ENCODE data around the gene MYO9B.

Gene MYO9B

GRCh38 chr19:17256130-17256529 lies 180.6 kb downstream of the MYO9B start:
- no peak for DNase-seq

- DNase-seq: no peak
Observed at GRCh38 chr19:17259118-17259780, 183.7 kb downstream of the MYO9B start.

- DNase-seq: no peak
Observed at GRCh38 chr19:17259934-17260333, 184.4 kb downstream of the MYO9B start.

- peak in 31 of 51 donors; percentile 8 to 69 (median 35) for DNase-seq
Observed at GRCh38 chr19:17260842-17261325, 185.3 kb downstream of the MYO9B start.

- no peak for DNase-seq
Observed at GRCh38 chr19:17262557-17262956, 187.0 kb downstream of the MYO9B start.
